A549 (cell line): ENCODE measurements around the gene PAEP.

Experiments
- CTCF ChIP-seq: fragments of >200 bp; sonication (Bioruptor Twin); formaldehyde crosslinking; IDR thresholded peaks from 3 replicates; pipeline ENCODE4 v1.5.1; 2016
- EP300 ChIP-seq, 2 experiments: fragments of >200 bp; sonication (Bioruptor Twin); formaldehyde crosslinking; IDR thresholded peaks; 2 replicates in 1 of 2; 3 replicates in 1 of 2; pipeline ENCODE4 v1.6.1; 2016 to 2017
- JUNB ChIP-seq: fragments of >200 bp; sonication (Bioruptor Twin); formaldehyde crosslinking; IDR thresholded peaks from 2 replicates; pipeline ENCODE4 v1.6.1; 2016
- MYC ChIP-seq: IDR thresholded peaks from 2 replicates; pipeline ENCODE4 v1.6.1; 2012; ENCODE audit warnings: mild to moderate bottlenecking, inconsistent platforms, low read length, improper control_type of control experiment, borderline replicate concordance
- PHF8 ChIP-seq: fragments of 200-600 bp; sonication (generic); IDR thresholded peaks from 2 replicates; pipeline ENCODE4 v1.6.1; 2016; ENCODE audit warnings: low read depth, mild to moderate bottlenecking, antibody characterized with exemption, moderate library complexity, borderline replicate concordance
- RAD21 ChIP-seq, 2 experiments: fragments of >200 bp in 1 of 2; sonication (Bioruptor Twin) in 1 of 2; formaldehyde crosslinking in 1 of 2; IDR thresholded peaks in 1 of 2; conservative IDR thresholded peaks in 1 of 2; 2 replicates in 1 of 2; 3 replicates in 1 of 2; pipeline ENCODE4 v1.6.1; 2012 to 2018; ENCODE audit warnings: inconsistent platforms in 1 of 2
- SMC3 ChIP-seq: fragments of >200 bp; sonication (Bioruptor Twin); formaldehyde crosslinking; IDR thresholded peaks from 3 replicates; pipeline ENCODE4 v1.6.1; 2018; ENCODE audit warnings: inconsistent platforms
- USF2 ChIP-seq: fragments of 450-650 bp; IDR thresholded peaks from 2 replicates; pipeline ENCODE4 v1.6.1; 2014; ENCODE audit warnings: antibody characterized with exemption
- ZFP36 ChIP-seq: fragments of 450-650 bp; IDR thresholded peaks from 2 replicates; pipeline ENCODE4 v1.6.1; 2014; ENCODE audit warnings: borderline replicate concordance; ENCODE audit not compliant: partially characterized antibody

DNA sequence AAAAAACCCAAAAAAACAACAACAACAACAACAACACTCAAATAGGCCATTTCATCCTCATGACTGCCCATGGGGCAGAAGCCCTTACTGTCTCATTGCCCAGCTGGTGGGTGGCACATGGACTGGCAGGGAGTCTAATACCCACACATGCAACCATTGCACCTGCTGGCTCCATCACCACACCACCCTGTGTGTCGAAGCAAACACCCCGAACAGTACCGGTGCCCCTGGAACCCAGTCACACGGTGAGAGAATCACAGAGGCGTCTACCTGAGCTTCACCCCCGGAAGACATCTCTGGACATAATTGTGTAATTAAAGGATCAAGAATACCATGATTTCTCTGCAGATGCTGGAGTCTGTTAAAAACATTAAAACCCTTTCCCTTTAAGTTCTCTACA lies 6.5 kb downstream of the PAEP start:
- TF ChIP-seq CTCF, result no peak
- no peak for TF ChIP-seq EP300 (IDR thresholded peaks at IDR 0.05)
- TF ChIP-seq ZFP36, result no peak
- TF ChIP-seq RAD21 (conservative IDR thresholded peaks at IDR 0.05 in 1 of 2, IDR thresholded peaks at IDR 0.05 in 1 of 2), result no peak
- no peak for TF ChIP-seq SMC3
- no peak for TF ChIP-seq PHF8
- TF ChIP-seq MYC, result no peak
- TF ChIP-seq USF2, result no peak
- no peak for TF ChIP-seq JUNB
